HG03342 (cell line): ENCODE data around the gene GGT1.
"Not testable (repeated sequence)": the region's sequence is repeated elsewhere in the genome, so short reads cannot be mapped to it uniquely, and the experiment has no call there.

Experiments used
- ATAC-seq: cut with Tn5 transposase; IDR thresholded peaks from one replicate; pipeline ENCODE4 v1.9.1; 2021; ENCODE audit warnings: mild to moderate bottlenecking, moderate library complexity; ENCODE audit not compliant: unreplicated experiment

The GGT1 gene

DNA sequence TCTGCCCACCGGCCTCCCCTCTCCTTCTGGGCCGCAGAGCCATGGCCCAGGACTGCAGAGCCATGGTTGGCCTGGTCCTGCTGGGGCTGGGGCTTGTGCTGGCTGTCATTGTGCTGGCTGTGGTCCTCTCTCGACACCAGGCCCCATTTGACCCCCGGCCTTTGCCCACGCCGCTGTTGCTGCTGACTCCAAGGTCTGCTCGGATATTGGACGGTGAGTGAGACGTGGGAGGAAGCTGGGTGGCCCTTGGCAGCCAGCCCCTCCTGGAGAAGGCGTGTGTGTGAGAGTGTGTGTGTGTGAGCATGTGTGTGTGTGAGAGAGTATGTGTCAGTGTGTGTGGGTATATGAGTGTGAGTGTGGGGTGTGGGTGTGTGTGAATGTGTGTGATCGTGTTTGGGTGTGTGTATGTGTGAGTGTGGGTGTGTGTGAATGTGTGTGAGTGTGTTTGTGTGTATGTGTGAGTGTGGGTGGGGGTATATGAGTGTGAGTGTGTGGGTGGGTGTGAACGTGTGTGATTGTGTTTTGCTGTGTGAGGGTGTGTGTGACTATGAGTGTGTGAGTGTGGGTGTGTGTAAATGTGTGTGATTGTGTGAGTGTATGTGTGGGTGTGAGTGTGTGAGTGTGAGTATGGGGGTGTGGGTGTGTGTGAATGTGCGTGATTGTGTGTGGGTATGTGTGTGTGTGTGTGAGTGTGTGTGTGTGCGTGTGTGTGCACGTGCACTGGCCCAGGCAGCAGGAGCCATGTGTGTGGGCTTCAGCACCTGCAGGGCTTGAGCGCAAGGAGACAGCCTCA, 30.4 kb downstream of the GGT1 start:
- ATAC-seq = not testable (repeated sequence)

DNA sequence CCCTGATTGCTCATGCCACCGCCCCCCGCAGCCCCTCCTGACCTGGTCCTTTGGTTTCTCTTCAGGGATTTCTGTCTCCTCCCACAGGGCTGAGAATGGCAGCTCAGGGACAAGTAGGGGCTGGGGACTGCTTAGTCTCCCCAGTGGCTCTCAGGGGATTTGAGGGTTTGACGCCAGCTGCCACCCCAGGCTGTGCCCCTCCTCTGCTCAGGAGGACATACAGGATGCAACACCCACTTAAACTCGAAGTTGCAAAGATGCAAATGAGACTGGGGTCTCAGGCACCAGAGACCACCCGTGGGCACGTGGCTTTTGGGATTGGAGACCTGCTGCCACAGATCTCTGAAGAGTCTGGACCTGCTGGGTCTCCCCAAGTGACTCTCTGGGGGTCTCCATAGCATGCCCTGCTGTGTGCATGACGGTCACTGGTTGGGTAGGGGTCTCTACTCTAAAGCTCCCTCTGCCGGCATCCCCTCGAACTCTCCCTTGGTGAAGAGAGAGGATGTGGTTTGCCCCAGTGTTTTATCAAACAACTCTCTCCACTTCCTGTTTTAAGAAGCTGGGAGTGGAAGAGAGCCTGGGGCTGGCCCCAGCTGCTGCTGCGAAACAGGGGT, 31.9 kb downstream of the GGT1 start:
- not testable (repeated sequence) for ATAC-seq

DNA sequence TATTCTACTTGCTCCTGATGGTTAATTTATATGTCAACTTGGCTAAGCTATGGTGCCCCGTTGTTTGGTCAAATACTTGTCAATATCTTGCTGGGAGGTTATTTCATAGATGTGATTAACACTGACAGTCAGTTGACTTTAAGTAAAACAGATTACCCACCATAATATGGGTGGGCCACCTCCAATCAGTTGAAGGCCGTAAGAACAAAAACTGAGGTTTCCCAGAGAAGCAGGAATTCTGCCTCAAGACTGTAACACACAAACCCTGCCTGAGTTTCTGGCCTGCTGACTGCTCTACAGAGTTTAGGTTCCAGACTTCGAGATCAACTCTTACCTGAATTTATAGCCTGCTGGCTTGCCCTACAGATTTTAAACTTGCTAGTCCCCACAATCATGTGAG, 33.5 kb downstream of the GGT1 start:
- not testable (repeated sequence) for ATAC-seq

DNA sequence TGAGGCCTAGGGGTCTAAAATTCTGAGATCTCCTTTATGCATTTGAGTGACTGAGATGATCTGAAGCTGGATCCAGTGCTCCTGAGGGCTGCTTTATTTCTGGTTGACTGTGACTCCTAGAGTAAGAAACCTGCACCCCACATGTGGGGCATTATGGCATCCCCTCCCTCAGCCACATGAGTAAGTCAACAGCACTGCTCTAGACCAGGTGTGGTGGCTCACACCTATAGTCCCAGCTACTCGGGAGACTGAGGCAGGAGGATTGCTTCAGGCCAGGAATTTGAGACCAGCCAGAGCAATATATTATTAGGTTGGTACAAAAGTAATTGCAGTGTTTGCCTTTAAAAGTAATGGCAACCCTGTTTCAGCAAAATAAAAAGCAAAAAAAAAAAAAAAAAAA, 39.3 kb downstream of the GGT1 start:
- ATAC-seq = not testable (repeated sequence)

DNA sequence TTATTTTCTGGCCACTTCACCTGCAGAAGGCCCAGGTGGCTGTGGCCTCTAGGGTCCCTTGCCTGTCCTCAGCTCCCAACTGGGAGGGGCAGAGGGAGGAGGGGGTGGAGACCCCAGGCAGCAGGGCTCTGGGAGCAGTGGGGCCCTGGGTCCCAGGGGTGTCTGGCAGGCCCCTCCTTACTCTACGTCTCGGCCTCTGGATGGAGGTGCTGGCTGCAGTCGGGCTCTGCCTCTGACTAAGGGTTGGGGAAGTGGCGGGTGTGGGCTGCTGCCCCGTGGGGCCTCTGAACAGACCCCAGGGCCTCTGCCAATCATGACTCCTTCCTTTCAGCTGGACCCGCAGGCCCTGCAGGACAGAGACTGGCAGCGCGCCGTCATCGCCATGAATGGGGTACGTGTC, 41.4 kb downstream of the GGT1 start:
- not testable (repeated sequence) for ATAC-seq

DNA sequence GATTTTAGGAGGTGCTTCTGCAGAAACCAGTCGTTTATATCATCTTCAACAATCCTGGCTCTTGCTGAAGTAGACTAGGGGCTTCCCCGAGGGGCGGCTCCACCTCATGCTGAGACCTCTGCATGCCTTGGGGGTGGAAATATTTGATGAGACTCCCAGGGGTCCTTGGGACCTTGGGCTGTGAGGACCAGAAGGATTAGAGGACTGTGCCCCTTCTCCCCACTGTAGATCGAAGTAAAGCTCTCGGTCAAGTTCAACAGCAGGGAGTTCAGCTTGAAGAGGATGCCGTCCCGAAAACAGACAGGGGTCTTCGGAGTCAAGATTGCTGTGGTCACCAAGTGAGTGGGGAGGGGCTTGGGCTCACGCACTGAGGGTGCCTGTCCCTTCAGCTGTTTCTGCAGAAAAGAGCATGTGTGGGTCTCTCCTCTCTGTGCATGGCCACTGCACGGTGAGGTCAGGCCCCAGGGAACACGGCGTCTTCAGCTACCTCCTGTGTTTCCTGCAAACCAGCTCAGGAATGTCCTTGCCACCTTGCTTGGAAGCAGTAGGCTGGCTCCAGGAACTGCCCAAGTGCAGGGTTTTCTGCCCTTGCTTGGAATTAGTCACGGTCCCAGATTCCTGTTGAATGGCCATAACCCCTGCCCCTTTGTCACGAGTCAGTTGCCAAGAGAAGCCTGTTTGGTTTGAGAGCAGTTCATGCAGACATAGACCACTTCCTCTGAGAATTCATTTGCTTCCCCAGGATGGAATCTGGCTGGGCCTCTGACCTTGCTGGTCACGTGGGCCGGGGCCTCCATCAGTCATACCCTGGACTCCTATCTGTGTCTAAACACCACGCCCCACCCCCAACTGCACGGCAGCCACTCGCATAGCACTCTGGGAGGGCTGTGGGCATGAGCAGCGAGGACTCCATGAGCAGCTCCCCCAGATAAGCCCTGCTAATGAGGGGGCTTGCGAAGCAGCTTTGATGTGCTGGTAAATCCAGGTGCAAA, 42.7 kb downstream of the GGT1 start:
- ATAC-seq = not testable (repeated sequence)

DNA sequence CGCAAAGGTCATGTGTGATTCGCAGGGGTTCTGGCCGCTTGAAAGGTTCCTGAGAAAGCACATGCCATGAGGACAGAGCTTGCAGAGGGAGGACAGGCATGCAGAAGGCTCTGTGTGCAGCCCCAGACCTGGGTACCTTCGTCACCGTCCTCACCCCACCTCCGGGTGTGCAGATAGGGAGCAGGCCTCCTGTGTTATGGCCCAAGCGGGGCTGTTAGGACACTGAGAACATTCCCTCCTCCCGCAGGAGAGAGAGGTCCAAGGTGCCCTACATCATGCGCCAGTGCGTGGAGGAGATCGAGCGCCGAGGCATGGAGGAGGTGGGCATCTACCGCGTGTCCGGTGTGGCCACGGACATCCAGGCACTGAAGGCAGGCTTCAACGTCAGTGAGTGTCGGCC, 43.8 kb downstream of the GGT1 start:
- not testable (repeated sequence) for ATAC-seq

DNA sequence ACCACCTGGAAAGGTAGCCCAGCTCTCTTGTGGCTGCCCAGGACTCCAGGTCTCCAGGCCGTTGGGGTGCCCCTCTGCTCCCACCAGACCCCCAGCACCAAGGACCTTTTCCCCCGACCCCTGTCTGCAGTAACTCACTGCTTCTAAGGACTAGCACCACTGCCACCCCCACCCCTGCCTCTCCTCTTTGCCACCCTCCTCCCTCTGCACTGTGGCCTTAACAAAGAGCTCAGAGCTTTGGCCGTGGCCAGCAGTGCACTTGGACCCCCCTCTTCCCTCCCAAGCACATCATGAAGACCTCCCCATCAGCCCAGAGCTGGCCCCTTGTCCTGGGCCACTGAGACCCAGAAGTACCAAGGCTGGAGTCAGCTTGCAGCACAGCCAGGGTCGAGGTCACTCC, 46.4 kb downstream of the GGT1 start:
- not testable (repeated sequence) for ATAC-seq

DNA sequence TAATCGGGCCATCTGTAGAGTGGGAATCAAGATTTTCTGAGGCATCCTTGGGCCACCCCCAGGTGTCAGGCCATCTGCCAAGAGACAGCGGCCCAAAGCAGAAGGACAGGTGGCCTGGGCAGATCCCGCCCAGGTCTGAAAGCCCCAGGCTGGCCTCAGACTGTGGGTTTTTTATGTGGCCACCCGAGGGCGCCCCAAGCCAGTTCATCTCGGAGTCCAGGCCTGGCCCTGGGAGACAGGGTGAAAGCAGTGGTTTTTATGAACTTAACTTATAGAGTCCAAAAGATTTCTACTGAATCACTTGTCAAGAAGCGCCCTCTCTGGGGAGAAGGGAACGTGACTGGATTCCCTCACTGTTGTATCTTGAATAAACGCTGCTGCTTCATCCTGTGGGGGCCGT, 47.9 kb downstream of the GGT1 start:
- ATAC-seq = not testable (repeated sequence)

DNA sequence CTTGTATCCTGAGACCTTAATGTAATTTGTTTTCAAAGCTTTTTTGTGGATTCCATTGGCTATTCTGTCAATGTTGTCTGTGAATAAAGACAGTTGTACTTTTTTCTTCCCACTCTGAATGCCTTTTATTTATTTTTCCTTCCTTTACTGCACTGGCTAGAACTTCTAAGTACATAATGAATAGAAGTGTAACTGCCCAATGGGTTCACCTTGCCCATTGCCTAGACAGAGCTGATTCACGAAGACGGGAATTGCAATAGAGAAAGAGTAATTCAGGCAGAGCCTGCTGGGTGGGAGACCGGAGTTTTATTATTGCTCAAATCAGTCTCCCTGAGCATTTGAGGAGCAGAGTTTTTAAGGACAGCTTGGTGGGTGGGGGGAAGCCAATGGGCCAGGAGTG, 62.4 kb downstream of the GGT1 start:
- not testable (repeated sequence) for ATAC-seq

DNA sequence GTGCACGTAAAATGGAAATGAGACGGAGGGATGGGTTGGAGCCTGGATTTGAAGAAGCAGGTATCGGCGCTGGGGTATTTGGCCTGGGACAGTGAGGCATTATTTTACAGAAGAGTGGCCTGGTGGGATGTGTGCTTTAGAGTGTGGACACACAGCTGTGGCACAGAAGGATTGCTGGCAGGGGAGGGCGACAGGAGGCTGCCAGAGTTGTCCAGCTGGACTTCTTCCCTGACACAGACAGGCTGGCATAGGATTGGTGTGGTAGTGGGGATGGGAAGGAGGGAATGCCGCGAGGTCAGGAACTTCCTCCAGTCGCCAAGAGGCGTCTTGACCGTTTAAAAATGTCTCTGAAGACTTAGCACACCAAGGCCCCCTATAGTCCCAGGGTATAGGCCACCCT, 64.9 kb downstream of the GGT1 start:
- not testable (repeated sequence) for ATAC-seq

DNA sequence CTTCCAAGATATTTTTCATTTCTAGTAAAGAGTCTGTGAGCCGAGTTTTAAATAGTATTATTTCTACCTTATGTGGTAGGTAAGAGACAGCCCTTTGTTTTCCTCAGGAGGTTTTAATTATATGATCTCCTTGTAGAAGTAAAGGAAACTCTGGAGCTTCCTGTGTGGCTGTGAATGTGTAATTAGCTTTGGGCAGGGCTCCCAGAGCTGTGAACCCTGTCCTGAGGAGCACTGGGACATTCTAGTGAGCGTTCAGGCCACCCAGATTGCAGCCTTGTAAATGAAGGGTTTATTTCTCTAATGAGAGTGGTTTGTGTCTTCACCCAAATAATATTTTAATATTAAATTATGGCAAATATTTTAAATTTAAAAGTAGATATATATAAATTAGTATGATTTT, 69.5 kb downstream of the GGT1 start:
- ATAC-seq = not testable (repeated sequence)
